WERI-Rb-1 (cell line): ENCODE data around the gene COX19.

Experiments
- DNase-seq: peaks from one replicate; pipeline ENCODE4 v3.0.0-alpha.2; 2020
- H3K27ac ChIP-seq: fragments of 250-450 bp; sonication (Bioruptor Pico); 2 replicates; pipeline ENCODE4 v1.5.1; 2020; ENCODE audit warnings: mild to moderate bottlenecking, moderate library complexity
- H3K27me3 ChIP-seq: fragments of 250-450 bp; sonication (Bioruptor Pico); 2 replicates; pipeline ENCODE4 v1.5.1; 2021; ENCODE audit warnings: mild to moderate bottlenecking, low read depth, moderate library complexity; ENCODE audit not compliant: insufficient read depth, severe bottlenecking
- H3K36me3 ChIP-seq: fragments of 250-450 bp; sonication (Bioruptor Pico); 2 replicates; pipeline ENCODE4 v1.5.1; 2020; ENCODE audit warnings: mild to moderate bottlenecking, moderate library complexity
- H3K4me3 ChIP-seq: 2 replicates; pipeline ENCODE4 v1.5.1; 2011; ENCODE audit warnings: low read depth, mild to moderate bottlenecking, control low read depth, low read length
- H3K9me3 ChIP-seq: fragments of 250-450 bp; sonication (Bioruptor Pico); 2 replicates; pipeline ENCODE4 v1.5.1; 2021; ENCODE audit warnings: mild to moderate bottlenecking, moderate library complexity; ENCODE audit not compliant: severe bottlenecking
- CTCF ChIP-seq: IDR thresholded peaks from 2 replicates; pipeline ENCODE4 v1.5.1; 2011; ENCODE audit warnings: low read depth, mild to moderate bottlenecking, control low read depth, inconsistent platforms, low read length

COX19 gene

DNA sequence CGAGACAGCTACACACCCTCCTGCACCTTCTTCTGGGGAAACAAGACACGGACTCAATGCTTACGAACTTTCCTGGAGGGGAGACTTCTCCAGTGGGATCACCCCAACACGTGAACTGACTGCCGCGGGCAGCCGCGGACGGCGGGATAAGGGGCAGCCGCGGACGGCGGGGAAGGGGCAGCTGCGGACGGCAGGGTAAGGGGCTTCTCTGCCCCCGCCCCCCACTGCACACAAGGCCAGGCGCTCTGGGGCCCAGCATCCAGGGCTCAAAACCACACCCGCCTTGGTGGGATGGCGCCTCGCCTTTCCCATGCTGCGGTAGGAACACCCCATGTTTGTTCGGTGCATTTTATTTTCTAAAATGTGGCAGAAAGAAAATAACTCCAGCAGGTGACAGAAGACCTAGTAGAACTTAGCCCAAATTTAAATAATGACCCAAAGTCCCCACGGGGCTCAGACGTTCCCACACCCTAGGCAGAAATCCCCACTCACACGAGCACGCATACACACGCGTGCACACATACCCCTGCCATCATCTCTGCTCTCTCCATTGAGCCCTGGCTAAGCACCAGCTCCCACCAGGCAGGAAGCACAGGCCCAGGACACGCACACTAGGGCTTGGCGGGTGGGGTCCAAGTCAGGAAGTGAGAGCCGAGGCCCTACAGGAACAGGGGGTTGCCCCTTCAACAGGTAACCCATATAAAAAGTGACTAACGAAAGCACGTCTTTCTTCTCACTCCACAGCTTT lies 42.4 kb upstream of the COX19 start:
- Histone ChIP-seq H3K9me3 (no peaks in the 10 kb centered on the region), H3K27ac (no peak overlapping the region), H3K4me3 (no peak overlapping the region), H3K36me3 (peaks cover 17% of the 10 kb centered on the region), H3K27me3 (no peaks in the 10 kb centered on the region)
- TF ChIP-seq CTCF: no peak
- DNase-seq: no peak

DNA sequence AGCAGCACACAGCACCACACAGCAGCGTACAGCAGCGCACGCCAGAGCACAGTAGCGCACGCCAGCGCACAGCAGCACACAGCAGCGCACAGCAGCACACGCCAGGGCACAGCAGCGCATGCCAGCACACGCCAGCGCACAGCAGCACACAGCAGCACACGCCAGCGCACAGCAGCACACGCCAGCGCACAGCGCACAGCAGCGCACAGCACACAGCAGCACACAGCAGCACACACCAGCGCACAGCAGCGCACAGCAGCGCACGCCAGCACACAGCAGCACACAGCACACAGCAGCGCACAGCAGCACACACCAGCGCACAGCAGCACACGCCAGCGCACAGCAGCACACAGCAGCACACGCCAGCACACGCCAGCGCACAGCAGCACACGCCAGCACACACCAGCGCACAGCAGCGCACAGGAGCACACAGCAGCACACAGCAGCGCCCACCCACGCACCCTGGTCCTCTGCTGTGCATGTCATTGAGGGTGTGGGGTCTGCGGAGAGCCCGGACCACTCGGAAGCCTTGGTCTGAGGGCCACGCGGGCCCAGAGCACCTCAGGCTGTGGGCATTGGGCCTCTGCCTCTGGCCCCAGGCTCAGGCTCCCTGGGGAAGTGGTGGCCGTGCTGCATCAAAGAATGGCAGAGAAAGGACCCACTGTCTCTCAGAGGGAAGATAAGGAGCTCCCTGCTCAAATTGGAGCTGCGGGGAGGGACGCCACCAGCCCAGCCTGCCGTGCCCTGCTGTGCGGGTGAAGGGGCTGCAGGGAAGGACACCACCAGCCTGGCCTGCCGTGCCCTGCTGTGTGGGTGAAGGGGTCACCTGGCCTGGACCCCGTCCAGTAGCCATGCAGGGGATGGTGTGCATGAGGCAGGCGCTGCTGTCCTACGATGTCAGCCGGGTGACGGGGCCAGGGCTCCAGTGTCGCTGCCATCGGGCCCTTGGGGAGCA lies 41.5 kb upstream of the COX19 start:
- no peak for DNase-seq
- TF ChIP-seq CTCF: no peak
- H3K27me3 ChIP-seq: no peaks in the 10 kb centered on the region
- H3K4me3 ChIP-seq: no peak overlapping the region
- H3K9me3 ChIP-seq: no peaks in the 10 kb centered on the region
- peaks cover 11% of the 10 kb centered on the region for H3K36me3 ChIP-seq
- no peak overlapping the region for H3K27ac ChIP-seq

- no peak overlapping the region for H3K4me3 ChIP-seq
- no peaks in the 10 kb centered on the region for H3K27me3 ChIP-seq
- TF ChIP-seq CTCF: no peak
- H3K27ac ChIP-seq: no peak overlapping the region
- no peak for DNase-seq
- H3K9me3 ChIP-seq: no peaks in the 10 kb centered on the region
- H3K36me3 ChIP-seq: 0 out of 2 replicates have a peak, but pooled peaks cover 3% of the 10 kb centered on the region
These were observed 40.1 kb upstream of the COX19 start for GRCh38 chr7:1015196-1016121.

- Histone ChIP-seq H3K27me3 (no peaks in the 10 kb centered on the region), H3K9me3 (no peaks in the 10 kb centered on the region), H3K4me3 (no peak overlapping the region), H3K36me3 (peaks cover 4% of the 10 kb centered on the region), H3K27ac (no peak overlapping the region)
- no peak for TF ChIP-seq CTCF
- no peak for DNase-seq
These were observed 39.3 kb upstream of the COX19 start for GRCh38 chr7:1014681-1015080.

DNA sequence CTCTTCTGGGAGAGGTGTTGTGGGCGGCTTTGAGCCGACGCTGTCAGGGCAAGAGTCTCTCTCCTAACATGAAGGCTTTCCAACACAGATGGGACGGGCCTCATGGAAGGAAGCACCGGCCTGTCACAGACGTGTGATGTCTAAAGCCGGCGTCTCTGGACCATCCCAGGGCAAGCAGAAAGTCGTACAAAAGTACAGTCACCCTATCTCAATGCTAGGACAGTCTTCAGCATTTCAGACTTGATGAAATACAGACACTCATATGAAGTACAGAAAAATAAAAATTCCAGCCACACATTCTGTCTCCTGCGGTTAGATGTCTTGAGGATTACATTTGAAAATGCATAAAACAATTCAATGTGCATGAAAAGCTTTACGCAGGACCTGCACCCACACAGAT lies 38.2 kb upstream of the COX19 start:
- Histone ChIP-seq H3K36me3 (peaks cover 10% of the 10 kb centered on the region), H3K27me3 (no peaks in the 10 kb centered on the region), H3K27ac (no peak overlapping the region), H3K9me3 (no peaks in the 10 kb centered on the region), H3K4me3 (no peak overlapping the region)
- no peak for DNase-seq
- no peak for TF ChIP-seq CTCF
